ENCODE data around the gene FHOD3. TPM values are rescaled to one million over a fixed set of nuclear protein-coding genes. Genes with fewer than 3 reads are reported as not detected.

Gene FHOD3
- total and polyA plus RNA-seq, 2 of the 13 experiments (the other 11 are each of a cell fraction or from before 2014, with no cell fraction given) = 0.07 TPM; not detected in 1

- DNase-seq (ENCODE audit: low spot score) (no peak), FAIRE-seq (no peak), ATAC-seq (no peak)
- H3K9me3 ChIP-seq (ENCODE audit: low read length) = no peaks in the 10 kb centered on the region
- no peak overlapping the region for H3K4me3 ChIP-seq (replicated peaks in 1 of 3; ENCODE audit: insufficient read depth in 1 of 3, low read depth in 2 of 3, low read length in 3 of 3)
- H4K20me1 ChIP-seq (ENCODE audit: insufficient read depth, low read length) = no peaks in the 10 kb centered on the region
- intact Hi-C loops (cut with micrococcal nuclease; ENCODE audit: unreplicated experiment) (no loop called here), in situ Hi-C loops (cut with HindIII; ENCODE audit: extremely low pct_ligation_motif_present, low pct_unique_long_range_greater_than_20kb) (no loop called here)
- TF ChIP-seq ZNF576 (CRISPR knock-in tag; IDR thresholded peaks at IDR 0.05) (no peak), RARG (CRISPR knock-in tag; IDR thresholded peaks at IDR 0.05; ENCODE audit: low read depth) (no peak), NBN (conservative IDR thresholded peaks at IDR 0.05) (no peak), ZNF264 (CRISPR knock-in tag; IDR thresholded peaks at IDR 0.05) (no peak), ZMYM4 (CRISPR knock-in tag; IDR thresholded peaks at IDR 0.05) (no peak), CHD4 (IDR thresholded peaks at IDR 0.05; ENCODE audit: borderline replicate concordance, low read length) (no peak), ZNF468 (CRISPR knock-in tag; IDR thresholded peaks at IDR 0.05) (no peak), NFRKB (IDR thresholded peaks at IDR 0.05) (no peak), ZNF674 (CRISPR knock-in tag; IDR thresholded peaks at IDR 0.05; ENCODE audit: low read depth) (no peak), ZBTB46 (CRISPR knock-in tag; IDR thresholded peaks at IDR 0.05; ENCODE audit: borderline replicate concordance) (no peak), CENPT (CRISPR knock-in tag; IDR thresholded peaks at IDR 0.05; ENCODE audit: low read depth) (no peak), HNRNPLL (IDR thresholded peaks at IDR 0.05; ENCODE audit: low read depth, low read length, poor library complexity, severe bottlenecking) (no peak), ZNF142 (CRISPR knock-in tag; IDR thresholded peaks at IDR 0.05) (no peak), ZNF703 (CRISPR knock-in tag; IDR thresholded peaks at IDR 0.05; ENCODE audit: borderline replicate concordance) (no peak), ZNF326 (CRISPR knock-in tag; IDR thresholded peaks at IDR 0.05; ENCODE audit: borderline replicate concordance) (no peak), SP4 (CRISPR knock-in tag; IDR thresholded peaks at IDR 0.05) (no peak), ZNF337 (CRISPR knock-in tag; IDR thresholded peaks at IDR 0.05; ENCODE audit: borderline replicate concordance, low read depth) (no peak)
- TF ChIP-seq, protein P1, sequence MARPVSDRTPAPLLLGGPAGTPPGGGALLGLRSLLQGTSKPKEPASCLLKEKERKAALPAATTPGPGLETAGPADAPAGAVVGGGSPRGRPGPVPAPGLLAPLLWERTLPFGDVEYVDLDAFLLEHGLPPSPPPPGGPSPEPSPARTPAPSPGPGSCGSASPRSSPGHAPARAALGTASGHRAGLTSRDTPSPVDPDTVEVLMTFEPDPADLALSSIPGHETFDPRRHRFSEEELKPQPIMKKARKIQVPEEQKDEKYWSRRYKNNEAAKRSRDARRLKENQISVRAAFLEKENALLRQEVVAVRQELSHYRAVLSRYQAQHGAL (CRISPR knock-in tag; IDR thresholded peaks at IDR 0.05; ENCODE audit: not compliant biosample characterization) = no peak
- no peak overlapping the region for H2AFZ ChIP-seq (ENCODE audit: low read length)
- H3K4me2 ChIP-seq (ENCODE audit: low read depth, low read length) = no peak overlapping the region
- CTCF ChIA-PET (ENCODE audit: low intra/inter-chr PET ratio, low total read pairs) = no interaction called here
- H3K4me1 ChIP-seq (ENCODE audit: insufficient read depth, low read length) = peaks cover 7% of the 10 kb centered on the region; the same call in 1 of the 2 replicates
- H3K9ac ChIP-seq (ENCODE audit: insufficient read depth, low read depth, low read length) = no peak overlapping the region
- WGBS (ENCODE audit: low lambda C conversion rate) = 71% methylated on average over 6 of the region's 6 CpGs
- BruUV-seq (replicated peaks) = no TSS peak
- H3K79me2 ChIP-seq (ENCODE audit: insufficient read depth, low read length) = no peaks in the 10 kb centered on the region
- H3K27ac ChIP-seq (ENCODE audit: extremely low read length, insufficient read depth, low read length) = no peak overlapping the region
- no peaks in the 10 kb centered on the region for H3K36me3 ChIP-seq (replicated peaks in 1 of 2; ENCODE audit: control insufficient read depth in 1 of 2, insufficient read depth in 2 of 2, low read length in 2 of 2)
- H3K27me3 ChIP-seq (ENCODE audit: control insufficient read depth in 1 of 2, insufficient read depth in 2 of 2, low read length in 2 of 2) = 0 out of 5 replicates have a peak, but pooled peaks cover 0 to 1% of the 10 kb centered on the region in 2 experiments
- POLR2A ChIA-PET = no interaction called here
These were observed 330.1 kb downstream of the FHOD3 start for GRCh38 chr18:36627637-36628036.

Data from HepG2 (cell line).